Brain microvascular endothelial cell (primary cell): ENCODE data around the gene CABCOCO1.

ENCODE experiments used
- DNase-seq: peaks from one replicate; pipeline ENCODE4 v3.0.0-alpha.2; 2020
- H3K27ac ChIP-seq: fragments of 250-450 bp; sonication (Bioruptor Pico); 2 replicates; pipeline ENCODE4 v1.5.1; 2020; ENCODE audit warnings: mild to moderate bottlenecking, moderate library complexity
- H3K27me3 ChIP-seq: fragments of 250-450 bp; sonication (Bioruptor Pico); replicated peaks from 2 replicates; pipeline ENCODE4 v1.5.1; 2020; ENCODE audit warnings: mild to moderate bottlenecking
- H3K36me3 ChIP-seq: fragments of 250-450 bp; sonication (Bioruptor Pico); replicated peaks from 2 replicates; pipeline ENCODE4 v1.5.1; 2020; ENCODE audit warnings: mild to moderate bottlenecking
- H3K4me3 ChIP-seq: 2 replicates; pipeline ENCODE4 v1.5.1; 2011; ENCODE audit warnings: low read depth, mild to moderate bottlenecking, control low read depth, low read length, moderate library complexity
- in situ Hi-C: cut with HindIII; loops from 2 replicates; pipeline ENCODE4 v1.10.0; 2017; ENCODE audit warnings: low sequenced_read_pairs, low pct_ligation_motif_present
- TF ChIP-seq, protein P1 (sequence below): IDR thresholded peaks from 2 replicates; pipeline ENCODE4 v1.5.1; 2011; ENCODE audit warnings: low read depth, mild to moderate bottlenecking, moderate library complexity, low read length, control low read depth, inconsistent platforms; ENCODE audit errors: missing control alignments

CABCOCO1 gene

GRCh38 chr10:61749291-61749690, 86.6 kb downstream of the CABCOCO1 start:
- H3K36me3 ChIP-seq: no peaks in the 10 kb centered on the region
- in situ Hi-C loops: no loop called here
- DNase-seq: no peak
- H3K4me3 ChIP-seq: no peak overlapping the region
- H3K27me3 ChIP-seq: no peaks in the 10 kb centered on the region
- H3K27ac ChIP-seq: no peak overlapping the region
- TF ChIP-seq, protein P1, sequence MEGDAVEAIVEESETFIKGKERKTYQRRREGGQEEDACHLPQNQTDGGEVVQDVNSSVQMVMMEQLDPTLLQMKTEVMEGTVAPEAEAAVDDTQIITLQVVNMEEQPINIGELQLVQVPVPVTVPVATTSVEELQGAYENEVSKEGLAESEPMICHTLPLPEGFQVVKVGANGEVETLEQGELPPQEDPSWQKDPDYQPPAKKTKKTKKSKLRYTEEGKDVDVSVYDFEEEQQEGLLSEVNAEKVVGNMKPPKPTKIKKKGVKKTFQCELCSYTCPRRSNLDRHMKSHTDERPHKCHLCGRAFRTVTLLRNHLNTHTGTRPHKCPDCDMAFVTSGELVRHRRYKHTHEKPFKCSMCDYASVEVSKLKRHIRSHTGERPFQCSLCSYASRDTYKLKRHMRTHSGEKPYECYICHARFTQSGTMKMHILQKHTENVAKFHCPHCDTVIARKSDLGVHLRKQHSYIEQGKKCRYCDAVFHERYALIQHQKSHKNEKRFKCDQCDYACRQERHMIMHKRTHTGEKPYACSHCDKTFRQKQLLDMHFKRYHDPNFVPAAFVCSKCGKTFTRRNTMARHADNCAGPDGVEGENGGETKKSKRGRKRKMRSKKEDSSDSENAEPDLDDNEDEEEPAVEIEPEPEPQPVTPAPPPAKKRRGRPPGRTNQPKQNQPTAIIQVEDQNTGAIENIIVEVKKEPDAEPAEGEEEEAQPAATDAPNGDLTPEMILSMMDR: no peak

DNA sequence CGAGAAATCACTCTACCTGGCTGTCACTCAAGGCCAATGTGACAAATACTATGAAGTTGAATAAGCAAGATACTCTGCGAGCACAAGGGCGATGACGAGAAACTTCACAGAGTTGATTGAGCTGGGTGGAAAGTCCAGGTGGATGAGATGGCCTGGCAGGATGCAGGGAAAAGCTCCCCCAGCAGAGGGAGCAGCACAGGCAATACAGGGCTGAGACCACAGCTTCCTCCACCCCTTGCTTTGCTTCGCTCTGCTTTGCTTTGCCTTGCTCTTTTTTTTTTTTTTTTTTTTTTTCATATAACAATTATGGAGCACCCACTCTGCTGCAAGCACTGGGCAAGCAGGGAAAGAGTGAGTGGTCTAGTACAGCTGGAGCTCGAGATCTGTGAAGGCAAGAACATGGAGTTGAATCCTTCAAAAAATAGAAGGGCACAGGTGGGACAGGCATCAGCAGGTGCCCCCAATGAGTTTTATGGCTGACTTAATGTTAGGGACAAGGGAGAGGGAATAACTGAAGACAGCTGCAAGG, 88.3 kb downstream of the CABCOCO1 start:
- no peak overlapping the region for H3K27ac ChIP-seq
- no peaks in the 10 kb centered on the region for H3K36me3 ChIP-seq
- TF ChIP-seq, protein P1: peak; percentile 93
- peak; percentile 75 for DNase-seq
- no peak overlapping the region for H3K4me3 ChIP-seq
- no peaks in the 10 kb centered on the region for H3K27me3 ChIP-seq
- in situ Hi-C loops: no loop called here

- Histone ChIP-seq H3K36me3 (no peaks in the 10 kb centered on the region), H3K27me3 (no peaks in the 10 kb centered on the region), H3K27ac (no peak overlapping the region), H3K4me3 (no peak overlapping the region)
- in situ Hi-C loops: no loop called here
- DNase-seq: no peak
- TF ChIP-seq, protein P1: no peak
Measured at GRCh38 chr10:61751599-61751998, 88.9 kb downstream of the CABCOCO1 start.

GRCh38 chr10:61752111-61753011, 89.6 kb downstream of the CABCOCO1 start:
- DNase-seq: peak; percentile 29
- H3K36me3 ChIP-seq: no peaks in the 10 kb centered on the region

DNA sequence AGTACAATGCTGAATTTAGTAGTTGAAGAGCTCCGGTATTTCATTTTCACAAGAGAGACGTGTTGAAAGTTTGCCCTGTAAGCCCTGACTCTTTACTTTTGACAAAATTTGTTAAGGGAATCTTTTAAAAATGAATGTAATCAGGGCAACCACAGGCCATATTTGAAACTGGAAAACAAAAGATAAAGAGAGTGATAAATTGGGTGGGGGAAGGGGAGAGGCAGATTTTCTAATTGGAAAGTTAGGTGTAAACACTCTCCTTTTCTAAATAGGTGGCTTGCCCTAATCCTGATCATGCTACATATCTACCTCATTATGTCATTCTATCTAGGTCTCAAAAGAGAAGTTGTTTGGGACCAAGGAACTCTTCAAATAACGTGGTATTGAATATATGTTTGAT, 90.7 kb downstream of the CABCOCO1 start:
- H3K4me3 ChIP-seq: no peak overlapping the region
- in situ Hi-C loops: no loop called here
- no peak for DNase-seq
- H3K27ac ChIP-seq: no peak overlapping the region
- H3K27me3 ChIP-seq: no peaks in the 10 kb centered on the region
- TF ChIP-seq, protein P1: no peak
- no peaks in the 10 kb centered on the region for H3K36me3 ChIP-seq

More at GRCh38 chr10:61752111-61753011, 89.6 kb downstream of the CABCOCO1 start:
- TF ChIP-seq, protein P1: no peak
- Histone ChIP-seq H3K27me3 (no peaks in the 10 kb centered on the region), H3K4me3 (no peak overlapping the region), H3K27ac (peak overlapping the region; percentile 6)
- in situ Hi-C loops: no loop called here
